Fibroblast of skin of left biceps (primary cell): ENCODE results near the gene IFT88.
"Not testable (repeated sequence)": the region's sequence is repeated elsewhere in the genome, so short reads cannot be mapped to it uniquely, and the experiment has no call there.

Source experiments
- DNase-seq, 2 experiments: peaks; one replicate each; pipeline ENCODE4 v3.0.0-alpha.2; 2013; ENCODE audit warnings: low read depth in 2 of 2

The IFT88 gene

DNA sequence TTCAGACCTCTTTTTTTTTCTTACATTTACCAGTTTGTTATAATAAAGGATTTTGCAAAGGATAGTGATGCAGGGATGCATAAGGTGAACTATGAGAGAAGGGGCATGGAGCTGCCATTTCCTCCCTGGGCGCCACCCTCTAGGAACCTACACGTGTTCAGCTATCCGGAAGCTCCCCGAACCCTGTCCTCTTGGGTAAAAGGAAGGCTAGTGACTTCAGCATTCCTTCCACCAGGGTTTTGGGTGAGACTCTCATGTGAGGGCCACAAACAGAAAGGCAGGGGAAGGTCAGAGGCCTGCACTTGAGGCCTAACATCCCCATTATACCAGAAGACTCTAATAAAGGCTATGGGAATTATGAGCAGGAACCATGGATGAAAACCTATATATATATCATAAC is 57.3 kb downstream of the IFT88 start:
- DNase-seq: no peak

GRCh38 chr13:20633802-20634201 is 66.8 kb downstream of the IFT88 start:
- DNase-seq: no peak

GRCh38 chr13:20636079-20636478 is 69.1 kb downstream of the IFT88 start:
- no peak for DNase-seq

DNA sequence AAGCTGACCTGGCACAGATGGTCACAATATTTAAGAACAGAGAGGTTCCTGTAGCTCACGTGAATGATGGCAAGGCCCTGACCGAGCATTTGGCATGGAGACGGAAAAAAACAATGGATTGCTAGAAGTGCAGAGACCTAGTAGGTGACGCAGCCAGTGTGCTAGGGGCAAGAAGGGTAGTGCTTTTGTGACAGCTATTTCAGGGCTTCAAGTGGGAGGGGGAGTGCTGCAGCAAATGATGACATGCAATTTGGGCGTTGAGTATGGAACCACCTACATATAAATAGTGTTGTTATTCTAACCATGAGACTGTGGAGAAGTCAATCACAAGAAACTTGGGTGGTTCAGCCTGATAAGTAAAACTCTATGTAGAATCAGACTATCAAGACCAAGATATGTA is 70.9 kb downstream of the IFT88 start:
- no peak for DNase-seq

DNA sequence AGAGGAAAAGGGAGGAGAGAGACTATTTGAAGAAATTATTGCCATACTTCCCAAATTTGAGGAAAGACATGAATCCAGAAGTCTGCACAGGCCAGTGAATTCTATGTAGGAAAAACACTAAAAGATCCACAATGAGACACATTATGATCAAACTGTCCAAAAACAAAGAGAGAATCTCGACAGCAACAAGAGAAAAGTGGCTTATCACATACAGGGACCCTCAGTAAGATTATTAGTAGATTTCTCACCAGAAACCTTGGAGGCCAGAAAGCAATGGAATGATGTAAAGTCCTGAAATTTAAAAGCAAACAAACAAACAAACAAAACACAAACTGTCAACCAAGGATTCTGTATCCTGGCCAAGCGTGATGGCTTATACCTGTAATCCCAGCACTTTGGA is 80.8 kb downstream of the IFT88 start:
- DNase-seq: no peak

GRCh38 chr13:20652946-20653345 is 86.0 kb downstream of the IFT88 start:
- DNase-seq: no peak

DNA sequence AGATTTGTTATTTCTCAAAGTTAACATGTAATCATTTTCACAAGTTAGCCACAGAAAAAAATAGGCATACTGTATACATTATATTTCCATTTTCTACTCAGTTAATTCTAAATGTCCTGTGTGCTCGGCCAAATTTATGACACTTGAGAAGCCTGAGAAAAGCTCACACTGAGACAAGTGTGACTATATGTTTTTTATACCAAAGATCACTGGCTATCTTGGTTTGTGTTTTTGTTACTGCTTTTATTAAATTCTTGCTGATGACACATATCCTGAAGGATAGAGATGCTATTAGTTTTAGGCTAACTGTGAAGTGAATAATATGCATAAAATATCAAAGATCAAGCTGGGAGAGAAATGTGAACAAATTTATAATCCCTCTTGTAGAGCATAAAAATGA is 87.2 kb downstream of the IFT88 start:
- DNase-seq: no peak

GRCh38 chr13:20658451-20659040 is 91.6 kb downstream of the IFT88 start:
- DNase-seq: no peak

- DNase-seq: no peak
Measured at GRCh38 chr13:20664351-20664750, 97.4 kb downstream of the IFT88 start.

GRCh38 chr13:20666948-20667347 is 100.0 kb downstream of the IFT88 start:
- DNase-seq: no peak

- DNase-seq: no peak
Measured at GRCh38 chr13:20667857-20668437, 101.0 kb downstream of the IFT88 start.

- DNase-seq: no peak
Measured at GRCh38 chr13:20669162-20669561, 102.2 kb downstream of the IFT88 start.

- no peak for DNase-seq
Measured at GRCh38 chr13:20671789-20672188, 104.8 kb downstream of the IFT88 start.

DNA sequence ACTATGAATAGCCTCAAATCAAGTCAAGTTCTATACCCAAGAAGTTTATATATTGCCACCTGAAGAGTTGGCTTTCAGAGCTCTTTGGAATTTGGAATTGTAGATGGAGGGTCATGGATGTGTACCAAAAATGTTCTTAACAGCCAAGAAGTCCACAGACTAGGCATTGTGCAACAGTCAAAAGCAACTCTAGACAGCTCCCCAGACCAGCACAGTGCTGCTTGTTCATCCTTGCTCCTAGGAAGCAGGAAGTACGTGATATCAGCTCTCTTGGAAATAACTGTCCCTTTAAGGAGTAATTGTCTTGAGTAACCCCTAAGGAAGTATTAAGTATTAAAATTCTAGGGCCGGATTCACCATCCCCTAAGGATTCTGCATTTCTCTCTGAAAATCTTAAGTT is 105.8 kb downstream of the IFT88 start:
- DNase-seq: no peak

DNA sequence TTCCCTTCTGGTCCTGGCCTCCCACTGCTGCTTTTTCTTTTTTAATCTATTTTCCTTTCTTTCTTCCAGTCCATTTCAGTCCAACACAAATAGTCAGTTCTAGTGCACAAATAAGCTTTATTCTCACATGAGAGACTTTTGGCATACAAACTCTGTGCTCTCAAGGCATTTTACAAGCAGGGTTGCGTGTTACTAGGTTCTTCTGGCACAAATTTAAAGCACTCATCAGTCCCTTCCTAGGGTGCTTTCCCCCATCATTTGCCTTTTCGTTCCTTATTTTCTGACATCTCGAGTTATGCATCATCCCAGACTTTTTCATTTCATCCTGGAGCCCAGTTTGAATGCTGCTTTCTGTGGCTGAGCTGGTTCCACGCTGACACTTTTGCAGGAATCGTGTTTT is 106.8 kb downstream of the IFT88 start:
- no peak for DNase-seq

- no peak for DNase-seq
Measured at GRCh38 chr13:20676213-20676612, 109.3 kb downstream of the IFT88 start.

DNA sequence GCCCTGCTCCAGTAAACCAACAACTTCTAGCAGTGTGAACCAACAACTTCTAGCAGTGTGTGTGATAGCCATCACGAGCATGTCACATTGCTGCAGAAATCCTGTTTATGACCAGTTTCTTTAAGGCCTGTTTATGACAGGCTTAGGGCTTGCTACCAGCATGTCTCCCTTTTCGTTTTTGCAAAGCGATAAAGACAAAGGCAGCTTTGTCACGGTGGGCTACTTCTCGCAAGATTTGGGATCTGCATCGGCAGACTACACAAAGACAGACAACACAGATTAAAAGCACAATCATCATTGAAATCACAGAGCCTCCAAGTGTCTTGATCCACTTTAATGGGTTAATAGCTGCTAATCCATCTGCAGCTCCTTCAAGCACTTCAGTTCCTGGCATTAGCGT is 111.6 kb downstream of the IFT88 start:
- not testable (repeated sequence) for DNase-seq

DNA sequence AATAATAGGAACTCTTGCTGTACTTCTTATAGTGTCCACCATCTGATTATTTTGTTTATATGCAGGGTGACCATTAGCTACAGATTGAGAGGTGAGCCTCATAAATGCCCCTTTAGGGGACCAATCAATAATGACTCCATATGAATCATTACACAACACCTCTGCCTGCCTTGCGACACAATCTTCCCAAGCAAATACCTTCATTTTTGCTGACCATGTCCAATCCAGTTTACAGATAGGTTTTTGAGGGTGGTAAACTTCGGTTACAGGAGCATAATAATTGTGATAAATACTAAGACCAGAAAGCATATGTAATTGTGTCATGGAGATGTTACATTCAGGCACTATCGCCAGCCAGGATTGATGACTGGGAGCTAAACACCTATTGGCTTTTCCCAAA is 112.9 kb downstream of the IFT88 start:
- no peak for DNase-seq

DNA sequence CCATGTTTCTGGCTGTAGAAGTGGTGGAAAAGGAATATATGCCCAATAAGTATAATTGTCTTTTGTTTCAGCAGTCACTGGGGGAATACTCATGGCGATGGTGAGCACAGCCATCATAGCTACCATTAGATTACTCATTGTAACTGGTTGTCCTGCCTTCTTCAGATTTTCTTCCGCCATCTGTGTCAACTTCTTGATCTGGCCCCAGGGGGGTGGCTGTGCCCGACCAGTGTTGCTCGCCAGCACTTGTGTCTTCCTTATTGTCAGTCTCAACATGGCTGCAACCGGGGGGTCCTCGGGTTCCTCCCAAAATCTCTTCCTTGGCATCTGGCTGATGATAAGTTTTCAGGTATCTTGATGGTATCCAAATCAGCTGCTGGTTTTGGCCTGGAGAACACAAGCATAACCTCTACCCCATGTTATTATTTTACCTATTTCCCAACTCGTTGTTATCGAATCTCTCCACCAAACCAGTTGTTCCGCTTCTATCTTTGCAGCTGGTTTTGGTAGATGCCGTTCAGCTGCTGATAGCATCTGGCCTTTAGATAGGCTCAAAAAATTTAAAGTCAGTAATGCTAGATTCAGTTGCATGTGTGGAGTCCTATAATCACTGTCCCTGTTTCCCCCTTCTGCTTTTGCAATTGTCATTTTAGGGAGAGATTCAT is 113.6 kb downstream of the IFT88 start:
- DNase-seq: no peak

- DNase-seq: peak; percentile 82 to 85
Measured at GRCh38 chr13:20681481-20681880, 114.5 kb downstream of the IFT88 start.

GRCh38 chr13:20682061-20682460 is 115.1 kb downstream of the IFT88 start:
- DNase-seq: no peak

DNA sequence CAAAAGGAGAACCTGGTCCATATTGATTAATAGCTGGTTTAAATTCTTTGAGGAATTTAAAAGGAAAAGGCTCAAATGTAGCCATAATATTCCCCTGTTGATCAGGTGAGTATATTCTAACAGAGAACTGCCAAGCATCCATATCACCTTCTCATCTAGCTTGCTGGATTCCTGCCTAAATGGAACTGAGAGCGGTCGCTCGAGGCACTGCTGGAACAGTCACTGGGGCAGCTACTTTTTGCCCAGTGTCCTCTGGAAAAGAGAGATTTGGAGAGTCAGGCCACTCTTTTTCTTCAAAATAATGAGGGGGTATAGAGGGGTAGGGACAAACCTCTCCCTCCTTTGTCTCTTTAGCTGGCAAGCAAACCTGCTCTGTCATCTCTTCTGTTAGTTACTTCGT is 117.1 kb downstream of the IFT88 start:
- no peak for DNase-seq

DNA sequence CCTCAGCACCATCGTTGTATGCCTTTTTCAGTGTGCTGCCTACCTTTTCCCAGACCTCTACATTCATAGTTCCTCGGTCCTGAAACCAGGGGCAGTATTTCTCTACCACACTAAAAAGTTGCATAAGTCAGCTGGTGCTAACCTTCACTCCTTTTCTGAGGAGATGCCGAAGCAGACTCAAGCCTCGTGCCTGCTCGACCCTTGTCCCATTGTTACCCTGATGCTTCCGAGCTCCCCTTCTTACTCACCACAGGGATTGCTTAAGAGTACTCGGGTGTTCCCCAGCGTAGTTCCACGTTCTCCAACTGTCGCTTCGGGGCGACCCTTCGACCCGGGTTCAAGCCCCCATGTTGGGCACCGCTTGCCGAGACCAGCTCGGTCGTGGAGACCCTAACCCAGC is 117.6 kb downstream of the IFT88 start:
- no peak for DNase-seq

GRCh38 chr13:20685092-20685491 is 118.1 kb downstream of the IFT88 start:
- no peak for DNase-seq
